Activated B cell treated with CpG ODN at 0.5 μM for 24 hours (primary cell): ENCODE results near the gene AFF3. TPM values are rescaled to one million over a fixed set of nuclear protein-coding genes. Genes with fewer than 3 reads are reported as not detected.

Experiments used
- ATAC-seq: fragments of 200-7000 bp; cut with Tn5 transposase; one replicate; pipeline ENCODE4 v1.10.0; 2021; ENCODE audit warnings: low read depth, mild to moderate bottlenecking, moderate library complexity
- CTCF ChIA-PET: fragments of 350-600 bp; sonication (Branson Sonifier 250); formaldehyde crosslinking; loops from one replicate; lab custom pipeline; 2021; ENCODE audit warnings: antibody characterized with exemption; lab: Charles Lee
- POLR2A ChIA-PET: fragments of 350-600 bp; sonication (Branson Sonifier 250); formaldehyde crosslinking; loops from one replicate; lab custom pipeline; 2021; ENCODE audit warnings: antibody characterized with exemption; lab: Charles Lee
- DNase-seq: peaks from one replicate; pipeline ENCODE4 v3.0.0; 2022
- H3K27ac Mint-ChIP-seq: one replicate; pipeline ENCODE4 v1.8.0; 2020; ENCODE audit warnings: mixed read lengths
- H3K27me3 Mint-ChIP-seq: one replicate; pipeline ENCODE4 v1.8.0; 2021; ENCODE audit warnings: mixed read lengths
- H3K36me3 Mint-ChIP-seq: one replicate; pipeline ENCODE4 v1.8.0; 2021; ENCODE audit warnings: low read depth, mixed read lengths
- H3K4me1 Mint-ChIP-seq: one replicate; pipeline ENCODE4 v1.8.0; 2021; ENCODE audit warnings: mixed read lengths
- H3K4me3 Mint-ChIP-seq: one replicate; pipeline ENCODE4 v1.8.0; 2020; ENCODE audit warnings: mild to moderate bottlenecking, mixed read lengths
- H3K9me3 Mint-ChIP-seq: one replicate; pipeline ENCODE4 v1.8.0; 2020; ENCODE audit warnings: mixed read lengths
- CTCF ChIP-seq: fragments of 200-600 bp; IDR thresholded peaks from one replicate; pipeline ENCODE4 v1.8.0; 2022; ENCODE audit warnings: antibody characterized with exemption, mild to moderate bottlenecking
- intact Hi-C: fragments of 100-400 bp; cut with micrococcal nuclease; formaldehyde crosslinking; loops from one replicate; pipeline ENCODE4 v1.15.1; 2024
- total RNA-seq: library from RNA; stranded (reverse); gene quantifications from 2 replicates; pipeline ENCODE4 v1.2.3, GENCODE V29; 2022

Gene AFF3
- total RNA-seq, 1 donor from 2014 or later, result 271 TPM

- Mint-ChIP-seq H3K27ac (no peak overlapping the region), H3K36me3 (peaks cover 68% of the 10 kb centered on the region), H3K4me3 (no peak overlapping the region), H3K4me1 (peaks cover 41% of the 10 kb centered on the region), H3K9me3 (no peaks in the 10 kb centered on the region), H3K27me3 (no peaks in the 10 kb centered on the region)
- ATAC-seq, result no peak
- intact Hi-C loops, result loop anchor here (5.0 kb wide), 1 partner anchor 35 kb away; no protein-coding TSS in a partner anchor
- POLR2A ChIA-PET, result no interaction called here
- DNase-seq, result no peak
- TF ChIP-seq CTCF, result no peak
- CTCF ChIA-PET, result no interaction called here
These were observed 184.9 kb downstream of the AFF3 start for GRCh38 chr2:99957332-99958133.

- Mint-ChIP-seq H3K36me3 (peaks cover 65% of the 10 kb centered on the region), H3K4me3 (no peak overlapping the region), H3K27me3 (no peaks in the 10 kb centered on the region), H3K27ac (peak overlapping the region; percentile 6), H3K9me3 (no peaks in the 10 kb centered on the region), H3K4me1 (peaks cover 36% of the 10 kb centered on the region)
- DNase-seq, result no peak
- CTCF ChIA-PET, result no interaction called here
- no peak for TF ChIP-seq CTCF
- ATAC-seq, result peak; percentile 67
- POLR2A ChIA-PET, result interaction anchor here (0.7 kb wide), 3 partner anchors 14 to 36 kb away, joined by 3 to 4 read pairs (median 4); no protein-coding TSS in a partner anchor
- intact Hi-C loops, result loop anchor here (5.0 kb wide), 1 partner anchor 34 kb away; no protein-coding TSS in a partner anchor
These were observed 186.0 kb downstream of the AFF3 start for GRCh38 chr2:99956232-99957030.

- Mint-ChIP-seq H3K36me3 (peaks cover 67% of the 10 kb centered on the region), H3K4me1 (peaks cover 32% of the 10 kb centered on the region), H3K9me3 (no peaks in the 10 kb centered on the region), H3K4me3 (no peak overlapping the region), H3K27ac (no peak overlapping the region), H3K27me3 (no peaks in the 10 kb centered on the region)
- intact Hi-C loops, result no loop called here
- ChIA-PET POLR2A (no interaction called here), CTCF (no interaction called here)
- no peak for DNase-seq
- ATAC-seq, result no peak
- TF ChIP-seq CTCF, result no peak
These were observed 188.6 kb downstream of the AFF3 start for GRCh38 chr2:99953750-99954149.

GRCh38 chr2:99949963-99950362 lies 192.4 kb downstream of the AFF3 start:
- DNase-seq, result no peak
- ChIA-PET POLR2A (no interaction called here), CTCF (no interaction called here)
- H3K27me3 Mint-ChIP-seq, result no peaks in the 10 kb centered on the region
- H3K9me3 Mint-ChIP-seq, result no peaks in the 10 kb centered on the region
- H3K4me3 Mint-ChIP-seq, result no peak overlapping the region
- no peak for ATAC-seq
- no peak for TF ChIP-seq CTCF
- H3K4me1 Mint-ChIP-seq, result peaks cover 2% of the 10 kb centered on the region
- H3K27ac Mint-ChIP-seq, result no peak overlapping the region
- intact Hi-C loops, result no loop called here
- H3K36me3 Mint-ChIP-seq, result peaks cover 75% of the 10 kb centered on the region

GRCh38 chr2:99949530-99949929 lies 192.9 kb downstream of the AFF3 start:
- Mint-ChIP-seq H3K4me3 (no peak overlapping the region), H3K4me1 (peaks cover 2% of the 10 kb centered on the region), H3K36me3 (peaks cover 79% of the 10 kb centered on the region), H3K27ac (no peak overlapping the region), H3K9me3 (no peaks in the 10 kb centered on the region), H3K27me3 (no peaks in the 10 kb centered on the region)
- TF ChIP-seq CTCF, result no peak
- no peak for ATAC-seq
- POLR2A ChIA-PET, result no interaction called here
- intact Hi-C loops, result no loop called here
- no peak for DNase-seq
- CTCF ChIA-PET, result no interaction called here
